Measurements from ENCODE around the gene CREB3L2. TPM values are rescaled to one million over a fixed set of nuclear protein-coding genes. Genes with fewer than 3 reads are reported as not detected.

Gene CREB3L2
- polyA plus RNA-seq, 1 of the 3 experiments (the other 2 are of a cell fraction): 22.9 TPM

DNA sequence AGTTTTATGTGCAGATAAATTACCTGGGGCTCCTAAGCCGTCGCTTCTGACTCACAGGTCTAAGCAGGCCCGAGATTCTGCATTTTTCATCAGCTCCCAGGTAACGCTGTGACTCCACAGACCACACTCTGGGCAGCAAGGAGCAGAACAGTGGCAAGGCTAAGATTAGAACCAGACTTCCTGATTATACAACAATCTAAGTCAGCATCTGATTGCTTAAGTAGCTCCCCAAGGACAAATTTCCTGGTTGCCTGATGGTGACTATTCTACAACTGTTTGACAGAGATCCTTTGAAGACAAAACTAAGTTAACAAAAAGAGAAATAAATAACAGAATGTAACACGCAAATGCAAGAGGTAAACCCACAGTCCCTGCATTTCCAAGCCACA lies 69.0 kb downstream of the CREB3L2 start:
- Histone ChIP-seq H3K27ac (ENCODE audit: low read depth in 2 of 2, low read length in 1 of 2) (peak overlapping the region; percentile 75 to 92), H3K9me3 (no peaks in the 10 kb centered on the region), H3K9ac (peak overlapping the region; percentile 42), H4K20me1 (ENCODE audit: insufficient read depth) (no peaks in the 10 kb centered on the region), H3K9me2 (no peaks in the 10 kb centered on the region), H3K4me3 (ENCODE audit: low read depth in 2 of 2, low read length in 1 of 2) (peak overlapping the region in 1 of 2 experiments; percentile 4; a peak in 1 of 4 replicates), H3K27me3 (ENCODE audit: insufficient read depth) (no peaks in the 10 kb centered on the region), H2AFZ (ENCODE audit: low read depth) (no peak overlapping the region), H3K4me1 (ENCODE audit: control insufficient read depth in 1 of 2, insufficient read depth in 2 of 2, low read depth in 1 of 2, low read length in 1 of 2) (peaks cover 36 to 54% of the 10 kb centered on the region in 2 experiments), H3K4me2 (peak overlapping the region; percentile 41), H3F3A (replicated peaks; ENCODE audit: insufficient read depth) (peaks cover 48% of the 10 kb centered on the region), H3K36me3 (replicated peaks in 1 of 2; ENCODE audit: control insufficient read depth in 1 of 2, insufficient read depth in 2 of 2, low read length in 1 of 2) (peaks cover 2 to 3% of the 10 kb centered on the region in 2 experiments), H3K79me2 (ENCODE audit: insufficient read depth) (peaks cover 98% of the 10 kb centered on the region)
- CTCF ChIA-PET: interaction anchor here (0.8 to 2.4 kb wide), 7 partner anchors 8 to 277 kb away, joined by 3 to 11 read pairs (median 6); partner anchors contain the start of gene CREB3L2
- 30% methylated on average over 5 of the region's 5 CpGs for WGBS (ENCODE audit: low lambda C conversion rate)
- POLR2A ChIA-PET: no interaction called here
- DNase-seq: peak; percentile 32
- TF ChIP-seq POLR2AphosphoS5 (IDR thresholded peaks at IDR 0.05; ENCODE audit: low read depth, low read length) (peak; percentile 61), REST (IDR thresholded peaks at IDR 0.05; ENCODE audit: low read depth, low read length) (peak; percentile 15; the same call in 1 of the 2 replicates), TCF12 (IDR thresholded peaks at IDR 0.05) (peak; percentile 88), NFIC (IDR thresholded peaks at IDR 0.05; ENCODE audit: borderline replicate concordance) (no peak; the same call in 1 of the 2 replicates), YY1 (IDR thresholded peaks at IDR 0.05; ENCODE audit: low read depth) (no peak), CHD2 (IDR thresholded peaks at IDR 0.05; ENCODE audit: low read length, partially characterized antibody) (no peak), GABPA (IDR thresholded peaks at IDR 0.05; ENCODE audit: low read depth) (no peak), TEAD4 (IDR thresholded peaks at IDR 0.05; ENCODE audit: borderline replicate concordance, insufficient read depth) (no peak), FOXJ3 (CRISPR knock-in tag; IDR thresholded peaks at IDR 0.05) (no peak), GATA2 (CRISPR knock-in tag; IDR thresholded peaks at IDR 0.05) (peak; percentile 35; the same call in 1 of the 2 replicates), MEF2A (IDR thresholded peaks at IDR 0.05; ENCODE audit: borderline replicate concordance, low read depth) (peak; percentile 27; the same call in 1 of the 2 replicates), CTCF (IDR thresholded peaks at IDR 0.05) (no peak), FOXM1 (IDR thresholded peaks at IDR 0.05; ENCODE audit: low read depth) (no peak), SIN3A (IDR thresholded peaks at IDR 0.05; ENCODE audit: borderline replicate concordance, low read depth, low read length) (no peak), ELF1 (IDR thresholded peaks at IDR 0.05) (no peak), EZH2phosphoT487 (IDR thresholded peaks at IDR 0.05; ENCODE audit: borderline replicate concordance, low read depth) (no peak), SMC3 (IDR thresholded peaks at IDR 0.05; ENCODE audit: low read depth, low read length) (no peak), PBX3 (IDR thresholded peaks at IDR 0.05) (peak; percentile 58; the same call in 1 of the 2 replicates), JUND (IDR thresholded peaks at IDR 0.05) (peak; percentile 32; the same call in 1 of the 2 replicates), FOSL2 (IDR thresholded peaks at IDR 0.05; ENCODE audit: borderline replicate concordance, low read depth) (peak; percentile 44; the same call in 1 of the 2 replicates), RAD21 (IDR thresholded peaks at IDR 0.05; ENCODE audit: low read length) (no peak), TAF1 (IDR thresholded peaks at IDR 0.05; ENCODE audit: borderline replicate concordance, low read depth, low read length) (no peak), RFX5 (IDR thresholded peaks at IDR 0.05; ENCODE audit: low read length) (no peak), USF1 (IDR thresholded peaks at IDR 0.05; ENCODE audit: borderline replicate concordance, low read depth) (no peak)
- TF ChIP-seq, protein P1, sequence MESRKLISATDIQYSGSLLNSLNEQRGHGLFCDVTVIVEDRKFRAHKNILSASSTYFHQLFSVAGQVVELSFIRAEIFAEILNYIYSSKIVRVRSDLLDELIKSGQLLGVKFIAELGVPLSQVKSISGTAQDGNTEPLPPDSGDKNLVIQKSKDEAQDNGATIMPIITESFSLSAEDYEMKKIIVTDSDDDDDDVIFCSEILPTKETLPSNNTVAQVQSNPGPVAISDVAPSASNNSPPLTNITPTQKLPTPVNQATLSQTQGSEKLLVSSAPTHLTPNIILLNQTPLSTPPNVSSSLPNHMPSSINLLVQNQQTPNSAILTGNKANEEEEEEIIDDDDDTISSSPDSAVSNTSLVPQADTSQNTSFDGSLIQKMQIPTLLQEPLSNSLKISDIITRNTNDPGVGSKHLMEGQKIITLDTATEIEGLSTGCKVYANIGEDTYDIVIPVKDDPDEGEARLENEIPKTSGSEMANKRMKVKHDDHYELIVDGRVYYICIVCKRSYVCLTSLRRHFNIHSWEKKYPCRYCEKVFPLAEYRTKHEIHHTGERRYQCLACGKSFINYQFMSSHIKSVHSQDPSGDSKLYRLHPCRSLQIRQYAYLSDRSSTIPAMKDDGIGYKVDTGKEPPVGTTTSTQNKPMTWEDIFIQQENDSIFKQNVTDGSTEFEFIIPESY (IDR thresholded peaks at IDR 0.05; ENCODE audit: borderline replicate concordance, low read depth): no peak

All from SK-N-SH (cell line).